Mammary epithelial cell (primary cell): ENCODE data around the gene ZNF738.

Experiments
- CTCF ChIP-seq, 2 donors: IDR thresholded peaks in 1 of 2; conservative IDR thresholded peaks in 1 of 2; 2 replicates each; pipeline ENCODE4 v1.5.1; 2011 to 2012; ENCODE audit warnings: inconsistent platforms in 2 of 2, low read length in 2 of 2, mild to moderate bottlenecking in 2 of 2, control low read depth in 1 of 2, low read depth in 1 of 2; ENCODE audit not compliant: insufficient read depth in 1 of 2; ENCODE audit errors: extremely low read depth in 1 of 2
- EZH2 ChIP-seq: IDR thresholded peaks from 2 replicates; pipeline ENCODE4 v1.6.1; 2012; ENCODE audit warnings: low read length, inconsistent platforms, borderline replicate concordance

GRCh38 chr19:21358768-21359451, at the start of gene ZNF738:
- no peak for TF ChIP-seq CTCF (conservative IDR thresholded peaks at IDR 0.05 in 1 of 2, IDR thresholded peaks at IDR 0.05 in 1 of 2; ENCODE audit: extremely low read depth in 1 of 2, insufficient read depth in 1 of 2, low read depth in 1 of 2, low read length in 2 of 2)
- TF ChIP-seq EZH2, result no peak
